Vagina (tissue), 2 donors: Measurements from ENCODE around the gene TBC1D22A.

ENCODE experiments used
- CTCF ChIP-seq, 3 experiments: fragments of 450-650 bp in 2 of 3; fragments of 200-600 bp in 1 of 3; sonication (generic) in 1 of 3; IDR thresholded peaks; one replicate each; pipeline ENCODE4 v1.5.1; 2017 to 2019; ENCODE audit warnings: antibody characterized with exemption in 3 of 3, mild to moderate bottlenecking in 2 of 3, moderate library complexity in 2 of 3
- POLR2A ChIP-seq, 2 donors: fragments of 450-650 bp; IDR thresholded peaks; one replicate each; pipeline ENCODE4 v1.6.1; 2017; ENCODE audit warnings: antibody characterized with exemption in 2 of 2, mild to moderate bottlenecking in 2 of 2, moderate library complexity in 2 of 2
- POLR2AphosphoS5 ChIP-seq, 2 donors: sonication (generic); formaldehyde crosslinking; IDR thresholded peaks; one replicate each; pipeline ENCODE4 v1.9.0; 2017; ENCODE audit warnings: antibody characterized with exemption in 2 of 2, mild to moderate bottlenecking in 2 of 2, low read depth in 1 of 2; ENCODE audit not compliant: insufficient read depth in 1 of 2

GRCh38 chr22:47194476-47195155, 432.2 kb downstream of the TBC1D22A start:
- no peak for TF ChIP-seq POLR2AphosphoS5 (IDR thresholded peaks at IDR 0.05; ENCODE audit: insufficient read depth in 1 of 2, low read depth in 1 of 2)
- TF ChIP-seq CTCF (IDR thresholded peaks at IDR 0.05): no peak
- no peak for TF ChIP-seq POLR2A (IDR thresholded peaks at IDR 0.05)
